SH-SY5Y (cell line): Measurements from ENCODE around the gene NMD3.

Experiments
- GATA2 ChIP-seq: IDR thresholded peaks from 2 replicates; pipeline ENCODE4 v1.6.1; 2011; ENCODE audit warnings: mild to moderate bottlenecking, low read depth, low read length
- GATA3 ChIP-seq: IDR thresholded peaks from 2 replicates; pipeline ENCODE4 v1.6.1; 2011; ENCODE audit warnings: low read depth, mild to moderate bottlenecking, low read length, moderate library complexity

- TF ChIP-seq GATA3, result no peak
- no peak for TF ChIP-seq GATA2
Measured at GRCh38 chr3:161289174-161289573, 68.1 kb downstream of the NMD3 start.
